HepG2 (cell line): ENCODE measurements around the gene PPP1R13L.
A peak's percentile ranks its signal among the peaks of the same experiment; 100 is the strongest.

Source experiments
- ATF1 ChIP-seq: IDR thresholded peaks from 2 replicates; pipeline ENCODE4 v1.6.1; 2016; ENCODE audit warnings: mild to moderate bottlenecking, control low read depth
- BRCA1 ChIP-seq: sonication (generic); formaldehyde crosslinking; IDR thresholded peaks from 2 replicates; pipeline ENCODE4 v1.4.0; 2020; ENCODE audit warnings: missing genetic modification reagents
- CTCF ChIP-seq: sonication (generic); formaldehyde crosslinking; IDR thresholded peaks from 2 replicates; pipeline ENCODE4 v1.5.0; 2020; ENCODE audit warnings: mild to moderate bottlenecking, missing genetic modification reagents, moderate library complexity
- FOXK2 ChIP-seq: fragments of 450-650 bp; IDR thresholded peaks from 2 replicates; pipeline ENCODE4 v1.6.1; 2016
- FOXO4 ChIP-seq: sonication (generic); formaldehyde crosslinking; conservative IDR thresholded peaks from 2 replicates; pipeline ENCODE4 v1.8.1; 2023; ENCODE audit warnings: missing genetic modification reagents
- HIVEP1 ChIP-seq: sonication (generic); formaldehyde crosslinking; IDR thresholded peaks from 2 replicates; pipeline ENCODE4 v1.4.0; 2020; ENCODE audit warnings: mild to moderate bottlenecking, missing genetic modification reagents
- JUN ChIP-seq: sonication (generic); formaldehyde crosslinking; IDR thresholded peaks from 2 replicates; pipeline ENCODE4 v1.4.0; 2020; ENCODE audit warnings: mild to moderate bottlenecking, missing genetic modification reagents
- KLF9 ChIP-seq: IDR thresholded peaks from 2 replicates; pipeline ENCODE4 v1.6.1; 2016; ENCODE audit warnings: low read depth
- SMAD1 ChIP-seq: sonication (generic); formaldehyde crosslinking; IDR thresholded peaks from 2 replicates; pipeline ENCODE4 v1.4.0; 2020; ENCODE audit warnings: missing genetic modification reagents, low read depth, mild to moderate bottlenecking, borderline replicate concordance
- ZBTB43 ChIP-seq: sonication (generic); formaldehyde crosslinking; conservative IDR thresholded peaks from 2 replicates; pipeline ENCODE4 v1.4.0; 2020; ENCODE audit warnings: missing genetic modification reagents
- ZNF382 ChIP-seq: sonication (generic); formaldehyde crosslinking; IDR thresholded peaks from 2 replicates; pipeline ENCODE4 v1.5.0; 2020; ENCODE audit warnings: missing genetic modification reagents, mild to moderate bottlenecking, borderline replicate concordance

GRCh38 chr19:45448887-45449299, 44.0 kb upstream of the PPP1R13L start:
- TF ChIP-seq KLF9 (CRISPR knock-in tag), result no peak
- no peak for TF ChIP-seq BRCA1
- TF ChIP-seq FOXO4, result no peak
- no peak for TF ChIP-seq CTCF
- TF ChIP-seq ZBTB43 (CRISPR knock-in tag), result 0 out of 2 replicates have a peak, but pooled peaks have one; percentile 27
- no peak for TF ChIP-seq SMAD1
- TF ChIP-seq FOXK2, result no peak
- TF ChIP-seq ATF1 (CRISPR knock-in tag), result no peak
- TF ChIP-seq JUN, result no peak
- no peak for TF ChIP-seq ZNF382 (CRISPR knock-in tag)
- TF ChIP-seq HIVEP1 (CRISPR knock-in tag), result no peak
